ENCODE data around the gene ADARB2. TPM values are rescaled to one million over a fixed set of nuclear protein-coding genes. Genes with fewer than 3 reads are reported as not detected.

Gene ADARB2
- polyA plus RNA-seq, 3 donors: not detected

DNA sequence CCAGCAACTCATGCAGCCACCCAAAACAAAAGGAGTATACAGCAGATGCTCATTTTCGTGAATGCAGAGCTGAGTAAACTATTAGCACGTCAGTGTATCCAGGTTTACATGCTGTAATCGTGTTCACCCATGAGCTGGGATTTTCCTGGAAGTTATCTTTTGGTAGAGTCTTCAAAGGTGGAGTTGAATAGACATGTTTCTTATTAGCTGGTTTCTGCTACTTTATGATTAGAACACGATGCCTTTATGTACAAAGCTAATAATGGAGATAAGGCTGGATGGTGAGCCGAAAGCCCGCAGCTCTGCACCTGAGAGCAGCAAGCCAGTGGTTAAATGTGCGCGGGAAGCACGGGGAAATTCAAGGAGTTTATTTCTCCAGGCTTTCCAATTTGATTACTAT is 123.8 kb downstream of the ADARB2 start:
- no peak overlapping the region for H3K27ac ChIP-seq (ENCODE audit: low read depth in 1 of 2, low read length in 2 of 2)
- H3K4me3 ChIP-seq (replicated peaks in 1 of 3; ENCODE audit: low read depth in 2 of 3, low read length in 3 of 3): no peak overlapping the region
- DNase-seq: no peak
- peaks cover 0 to 9% of the 10 kb centered on the region in 2 donors for H3K27me3 ChIP-seq (ENCODE audit: control insufficient read depth in 2 of 2, insufficient read depth in 2 of 2, low read length in 2 of 2)
- H3K4me3 Mint-ChIP-seq: no peak overlapping the region
- H3K4me2 ChIP-seq (replicated peaks; ENCODE audit: extremely low read depth, low read length, poor library complexity, severe bottlenecking): no peak overlapping the region
- no peak overlapping the region for H3K9ac ChIP-seq (ENCODE audit: insufficient read depth, low read length, poor library complexity, severe bottlenecking)
- peaks cover 0 to 6% (median 0%) of the 10 kb centered on the region in 7 donors for H3K9me3 Mint-ChIP-seq
- no peak overlapping the region for H2AFZ ChIP-seq (ENCODE audit: insufficient read depth, low read depth, low read length, poor library complexity, severe bottlenecking)
- peaks cover 14 to 19% (median 16%) of the 10 kb centered on the region in 3 donors for H3K27me3 Mint-ChIP-seq (ENCODE audit: low read depth in 3 of 3)
- no peaks in the 10 kb centered on the region for H4K20me1 ChIP-seq (ENCODE audit: insufficient read depth, low read length)
- no peaks in the 10 kb centered on the region for H3K36me3 ChIP-seq (replicated peaks in 1 of 2; ENCODE audit: control insufficient read depth in 1 of 2, insufficient read depth in 2 of 2, low read length in 2 of 2)
- TF ChIP-seq, protein P1, sequence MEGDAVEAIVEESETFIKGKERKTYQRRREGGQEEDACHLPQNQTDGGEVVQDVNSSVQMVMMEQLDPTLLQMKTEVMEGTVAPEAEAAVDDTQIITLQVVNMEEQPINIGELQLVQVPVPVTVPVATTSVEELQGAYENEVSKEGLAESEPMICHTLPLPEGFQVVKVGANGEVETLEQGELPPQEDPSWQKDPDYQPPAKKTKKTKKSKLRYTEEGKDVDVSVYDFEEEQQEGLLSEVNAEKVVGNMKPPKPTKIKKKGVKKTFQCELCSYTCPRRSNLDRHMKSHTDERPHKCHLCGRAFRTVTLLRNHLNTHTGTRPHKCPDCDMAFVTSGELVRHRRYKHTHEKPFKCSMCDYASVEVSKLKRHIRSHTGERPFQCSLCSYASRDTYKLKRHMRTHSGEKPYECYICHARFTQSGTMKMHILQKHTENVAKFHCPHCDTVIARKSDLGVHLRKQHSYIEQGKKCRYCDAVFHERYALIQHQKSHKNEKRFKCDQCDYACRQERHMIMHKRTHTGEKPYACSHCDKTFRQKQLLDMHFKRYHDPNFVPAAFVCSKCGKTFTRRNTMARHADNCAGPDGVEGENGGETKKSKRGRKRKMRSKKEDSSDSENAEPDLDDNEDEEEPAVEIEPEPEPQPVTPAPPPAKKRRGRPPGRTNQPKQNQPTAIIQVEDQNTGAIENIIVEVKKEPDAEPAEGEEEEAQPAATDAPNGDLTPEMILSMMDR (IDR thresholded peaks at IDR 0.05): no peak
- H3K4me1 ChIP-seq (ENCODE audit: control insufficient read depth in 1 of 2, insufficient read depth in 2 of 2, low read length in 2 of 2): no peaks in the 10 kb centered on the region
- no peak overlapping the region for H3K27ac Mint-ChIP-seq
- intact Hi-C loops (cut with micrococcal nuclease): no loop called here
- no peaks in the 10 kb centered on the region for H3K79me2 ChIP-seq (ENCODE audit: insufficient read depth, low read length)
- H3K4me1 Mint-ChIP-seq: no peaks in the 10 kb centered on the region
- WGBS (ENCODE audit: insufficient coverage): 100% methylated on average over 3 of the region's 9 CpGs
- no peaks in the 10 kb centered on the region for H3K36me3 Mint-ChIP-seq
- peaks cover 0 to 2% of the 10 kb centered on the region in 2 donors for H3K9me3 ChIP-seq (replicated peaks in 1 of 2; ENCODE audit: control insufficient read depth in 1 of 2, insufficient read depth in 1 of 2, low read length in 2 of 2)

GRCh38 chr10:1612908-1613307 is 124.4 kb downstream of the ADARB2 start:
- Mint-ChIP-seq H3K4me1 (no peaks in the 10 kb centered on the region), H3K27ac (no peak overlapping the region), H3K9me3 (peaks cover 0 to 2% (median 0%) of the 10 kb centered on the region in 7 donors), H3K27me3 (ENCODE audit: low read depth in 3 of 3) (peaks cover 15 to 20% (median 19%) of the 10 kb centered on the region in 3 donors), H3K4me3 (no peak overlapping the region), H3K36me3 (no peaks in the 10 kb centered on the region)
- no CpG with 5 or more reads among the region's 5 CpGs for WGBS (ENCODE audit: insufficient coverage)
- H3K27me3 ChIP-seq (ENCODE audit: control insufficient read depth in 2 of 2, insufficient read depth in 2 of 2, low read length in 2 of 2): peaks cover 0 to 13% of the 10 kb centered on the region in 2 donors
- intact Hi-C loops (cut with micrococcal nuclease): no loop called here
- no peak overlapping the region for H3K9ac ChIP-seq (ENCODE audit: insufficient read depth, low read length, poor library complexity, severe bottlenecking)
- TF ChIP-seq, protein P1 (IDR thresholded peaks at IDR 0.05): no peak
- H4K20me1 ChIP-seq (ENCODE audit: insufficient read depth, low read length): no peaks in the 10 kb centered on the region
- no peaks in the 10 kb centered on the region for H3K9me3 ChIP-seq (replicated peaks in 1 of 2; ENCODE audit: control insufficient read depth in 1 of 2, insufficient read depth in 1 of 2, low read length in 2 of 2)
- no peaks in the 10 kb centered on the region for H3K79me2 ChIP-seq (ENCODE audit: insufficient read depth, low read length)
- no peak overlapping the region for H3K4me3 ChIP-seq (replicated peaks in 1 of 3; ENCODE audit: low read depth in 2 of 3, low read length in 3 of 3)
- H3K4me1 ChIP-seq (ENCODE audit: control insufficient read depth in 1 of 2, insufficient read depth in 2 of 2, low read length in 2 of 2): no peaks in the 10 kb centered on the region
- no peak overlapping the region for H3K27ac ChIP-seq (ENCODE audit: low read depth in 1 of 2, low read length in 2 of 2)
- no peaks in the 10 kb centered on the region for H3K36me3 ChIP-seq (replicated peaks in 1 of 2; ENCODE audit: control insufficient read depth in 1 of 2, insufficient read depth in 2 of 2, low read length in 2 of 2)
- no peak overlapping the region for H2AFZ ChIP-seq (ENCODE audit: insufficient read depth, low read depth, low read length, poor library complexity, severe bottlenecking)
- no peak overlapping the region for H3K4me2 ChIP-seq (replicated peaks; ENCODE audit: extremely low read depth, low read length, poor library complexity, severe bottlenecking)
- DNase-seq: no peak
